GM23338 (cell line): ENCODE measurements around the gene ADCYAP1R1. TPM values are rescaled to one million over a fixed set of nuclear protein-coding genes. Genes with fewer than 3 reads are reported as not detected.

Experiments used
- ATAC-seq: fragments of 200-7000 bp; cut with Tn5 transposase; 3 replicates; pipeline ENCODE4 v1.9.1; 2020
- DNase-seq: peaks from one replicate; pipeline ENCODE4 v3.0.0-alpha.2; 2015; ENCODE audit warnings: low spot score
- H2AFZ ChIP-seq: fragments of 200-600 bp; sonication (generic); 2 replicates; pipeline ENCODE4 v1.8.0; 2016; ENCODE audit warnings: antibody characterized with exemption, mild to moderate bottlenecking, moderate library complexity
- H3F3A ChIP-seq: fragments of 200-600 bp; sonication (generic); replicated peaks from 2 replicates; pipeline ENCODE4 v1.8.0; 2017; ENCODE audit warnings: antibody characterized with exemption, mixed run types, low read depth
- H3K27ac ChIP-seq: fragments of 200-600 bp; sonication (generic); 2 replicates; pipeline ENCODE4 v1.6.1; 2016; ENCODE audit warnings: low read depth
- H3K27me3 ChIP-seq: fragments of 200-600 bp; sonication (generic); 2 replicates; pipeline ENCODE4 v1.8.0; 2016; ENCODE audit warnings: mild to moderate bottlenecking, mixed run types, moderate library complexity; ENCODE audit not compliant: insufficient read depth
- H3K36me3 ChIP-seq: fragments of 200-600 bp; sonication (generic); 2 replicates; pipeline ENCODE4 v1.8.0; 2016; ENCODE audit warnings: mild to moderate bottlenecking; ENCODE audit not compliant: insufficient read depth
- H3K4me1 ChIP-seq: fragments of 200-600 bp; sonication (generic); 2 replicates; pipeline ENCODE4 v1.8.0; 2016; ENCODE audit warnings: mild to moderate bottlenecking, moderate library complexity; ENCODE audit not compliant: insufficient read depth
- H3K4me2 ChIP-seq: fragments of 200-600 bp; sonication (generic); 2 replicates; pipeline ENCODE4 v1.7.1; 2017; ENCODE audit warnings: mixed run types
- H3K4me3 ChIP-seq: fragments of 200-600 bp; sonication (generic); 2 replicates; pipeline ENCODE4 v1.6.1; 2016; ENCODE audit warnings: mixed run types
- H3K79me2 ChIP-seq: fragments of 200-600 bp; sonication (generic); replicated peaks from 2 replicates; pipeline ENCODE4 v1.8.0; 2017; ENCODE audit warnings: mild to moderate bottlenecking; ENCODE audit not compliant: insufficient read depth
- H3K9me2 ChIP-seq: fragments of 200-600 bp; sonication (generic); 2 replicates; pipeline ENCODE4 v1.8.0; 2017; ENCODE audit not compliant: insufficient read depth
- H4K20me1 ChIP-seq: fragments of 200-600 bp; sonication (generic); replicated peaks from 2 replicates; pipeline ENCODE4 v1.8.0; 2017; ENCODE audit warnings: mild to moderate bottlenecking; ENCODE audit not compliant: insufficient read depth
- H3K27ac Mint-ChIP-seq: 2 replicates; pipeline ENCODE4 v1.8.0; 2020; ENCODE audit warnings: inconsistent platforms, mild to moderate bottlenecking, moderate library complexity, mixed read lengths
- H3K27me3 Mint-ChIP-seq: 3 replicates; pipeline ENCODE4 v1.8.0; 2022; ENCODE audit warnings: low read depth, mild to moderate bottlenecking, moderate library complexity, mixed read lengths, inconsistent platforms; ENCODE audit not compliant: insufficient read depth, poor library complexity
- H3K36me3 Mint-ChIP-seq: 3 replicates; pipeline ENCODE4 v1.8.0; 2021; ENCODE audit warnings: low read depth, mild to moderate bottlenecking, inconsistent platforms, moderate library complexity, mixed read lengths
- H3K4me1 Mint-ChIP-seq: 3 replicates; pipeline ENCODE4 v1.8.0; 2020; ENCODE audit warnings: mild to moderate bottlenecking, inconsistent platforms, mixed read lengths
- H3K4me3 Mint-ChIP-seq: 3 replicates; pipeline ENCODE4 v1.8.0; 2021; ENCODE audit warnings: moderate library complexity, mild to moderate bottlenecking, inconsistent platforms, mixed read lengths
- H3K9me3 Mint-ChIP-seq: 3 replicates; pipeline ENCODE4 v1.8.0; 2020; ENCODE audit warnings: moderate library complexity, mild to moderate bottlenecking, inconsistent platforms, mixed read lengths
- CREB1 ChIP-seq: fragments of 250-450 bp; sonication (Bioruptor Pico); IDR thresholded peaks from 2 replicates; pipeline ENCODE4 v1.5.0; 2020; ENCODE audit warnings: low read depth, mild to moderate bottlenecking, moderate library complexity
- CTCF ChIP-seq, 2 experiments: fragments of 200-600 bp in 1 of 2; sonication (generic) in 1 of 2; conservative IDR thresholded peaks; 2 replicates each; pipeline versions ENCODE4 v1.5.1 to v1.6.1; 2016 to 2017; ENCODE audit warnings: antibody characterized with exemption in 2 of 2, low read depth in 2 of 2, mild to moderate bottlenecking in 2 of 2, moderate library complexity in 1 of 2
- ETS1 ChIP-seq: IDR thresholded peaks from 2 replicates; pipeline ENCODE4 v1.6.1; 2016; ENCODE audit warnings: antibody characterized with exemption
- EZH2 ChIP-seq: fragments of 200-600 bp; sonication (generic); IDR thresholded peaks from one replicate; pipeline ENCODE4 v1.8.0; 2017; ENCODE audit warnings: antibody characterized with exemption, mild to moderate bottlenecking, low read depth; ENCODE audit not compliant: unreplicated experiment
- NANOG ChIP-seq: IDR thresholded peaks from 2 replicates; pipeline ENCODE4 v1.6.1; 2016; ENCODE audit warnings: antibody characterized with exemption, borderline replicate concordance
- POLR2AphosphoS5 ChIP-seq: IDR thresholded peaks from 2 replicates; pipeline ENCODE4 v1.6.1; 2016; ENCODE audit warnings: antibody characterized with exemption, low read depth
- ZNF114 ChIP-seq: fragments of 250-450 bp; sonication (Bioruptor Pico); IDR thresholded peaks from 2 replicates; pipeline ENCODE4 v1.5.0; 2020; ENCODE audit warnings: mild to moderate bottlenecking, moderate library complexity
- long read RNA-seq: library from polyadenylated mRNA; unstranded; transcript quantifications from one replicate; pipeline ENCODE4 v2.0.0, GENCODE V29; 2020; ENCODE audit not compliant: unreplicated experiment
- polyA plus RNA-seq: library from polyadenylated mRNA; unstranded; fragments of >200 nt; fragmentation: Nextera tagmentation; extraction: Ambion mirVana; gene quantifications from 2 replicates; pipeline ENCODE4 v1.2.1, GENCODE V29; 2016
- total RNA-seq: library from RNA; depleted of rRNA; stranded (reverse); fragments of >200 nt; shearing (Covaris generic); gene quantifications from 2 replicates; pipeline ENCODE4 v1.2.3, GENCODE V29; 2014; rRNA removed

Gene ADCYAP1R1
- total RNA-seq (9.2 and 10.6 TPM in 2 replicates), polyA plus RNA-seq (1.7 and 1.8 TPM in 2 replicates)
- long read RNA-seq, partial matches to known transcripts = 0 of 2 reads
- long read RNA-seq, other reads (novel, unspliced or antisense) = 2 of 2 reads

- no peaks in the 10 kb centered on the region for H3K9me2 ChIP-seq
- DNase-seq = peak; percentile 85
- H3K4me2 ChIP-seq = peak within 1 kb of the TSS; percentile 91
These were observed at the start of gene ADCYAP1R1 for GRCh38 chr7:31051598-31052486. ADCYAP1R1 (plus strand) TSS chr7:31052308; CDS start chr7:31063265, 10,957 bp downstream.

DNA sequence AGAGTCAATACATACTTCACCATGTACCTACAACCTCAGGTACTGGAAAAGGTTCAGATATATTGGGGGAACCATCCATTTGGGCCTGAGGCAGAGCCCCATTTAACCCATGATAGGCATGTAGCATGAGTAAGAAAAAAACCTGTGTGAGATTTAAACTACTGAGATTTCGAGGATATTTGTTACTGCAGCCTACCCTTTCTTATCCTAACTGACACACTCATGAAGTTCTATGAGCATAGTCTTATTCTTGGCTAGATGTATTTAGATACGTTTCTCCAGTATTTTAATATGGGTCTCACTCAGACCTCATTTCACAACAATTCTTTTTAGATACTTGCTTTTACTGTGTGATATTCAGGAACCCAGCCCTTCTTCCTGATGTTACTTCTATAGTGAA is 49.0 kb upstream of the ADCYAP1R1 start:
- DNase-seq (no peak), ATAC-seq (no peak)
- Histone ChIP-seq H3K4me1 (no peaks in the 10 kb centered on the region), H3K27me3 (no peaks in the 10 kb centered on the region), H3K4me3 (no peak overlapping the region), H4K20me1 (no peaks in the 10 kb centered on the region), H3K79me2 (no peaks in the 10 kb centered on the region), H3K36me3 (no peaks in the 10 kb centered on the region), H3K27ac (no peak overlapping the region), H2AFZ (no peak overlapping the region), H3F3A (no peaks in the 10 kb centered on the region), H3K4me2 (no peak overlapping the region), H3K9me2 (no peaks in the 10 kb centered on the region)
- no peak for TF ChIP-seq ZNF114
- Mint-ChIP-seq H3K4me3 (no peak overlapping the region), H3K36me3 (peaks cover 10% of the 10 kb centered on the region; the same call in 2 of the 3 replicates), H3K27ac (no peak overlapping the region), H3K4me1 (peaks cover 9% of the 10 kb centered on the region; the same call in 2 of the 3 replicates), H3K27me3 (peaks cover 12% of the 10 kb centered on the region), H3K9me3 (no peaks in the 10 kb centered on the region)

More at GRCh38 chr7:31051598-31052486, at the start of gene ADCYAP1R1:
- Histone ChIP-seq H2AFZ (peak within 1 kb of the TSS; percentile 89), H3F3A (0 out of 2 replicates have a peak, but pooled peaks cover 4% of the 10 kb centered on the region), H3K36me3 (no peaks in the 10 kb centered on the region), H3K4me1 (peaks cover 10% of the 10 kb centered on the region), H3K27me3 (peaks cover 31% of the 10 kb centered on the region), H3K79me2 (no peaks in the 10 kb centered on the region; the same call in 1 of the 2 replicates), H3K4me3 (peak within 1 kb of the TSS; percentile 81), H4K20me1 (no peaks in the 10 kb centered on the region), H3K27ac (no peak within 1 kb of the TSS)
- ATAC-seq = peak; percentile 82
- H3K9me3 Mint-ChIP-seq = no peaks in the 10 kb centered on the region
- TF ChIP-seq NANOG (no peak), ETS1 (no peak), EZH2 (peak; percentile 26), POLR2AphosphoS5 (peak; percentile 67), CTCF (conservative IDR thresholded peaks at IDR 0.05; ENCODE audit: low read depth in 2 of 2) (peak in 1 of 2 experiments; percentile 44; a peak in 2 of 4 replicates), CREB1 (CRISPR knock-in tag) (no peak)
- peak within 1 kb of the TSS; percentile 76 for H3K4me3 Mint-ChIP-seq
- H3K36me3 Mint-ChIP-seq = no peaks in the 10 kb centered on the region
- H3K27ac Mint-ChIP-seq = no peak within 1 kb of the TSS
- H3K4me1 Mint-ChIP-seq = peaks cover 22% of the 10 kb centered on the region
- H3K27me3 Mint-ChIP-seq = peaks cover 30% of the 10 kb centered on the region
